Fibroblast of lung (primary cell): ENCODE results near the gene GLYATL3. TPM values are rescaled to one million over a fixed set of nuclear protein-coding genes. Genes with fewer than 3 reads are reported as not detected.

ENCODE experiments used
- DNase-seq, 2 donors: peaks; one replicate each; pipeline versions ENCODE4 v3.0.0 to v3.0.0-alpha.2; 2010; ENCODE audit warnings: low read depth in 2 of 2
- H2AFZ ChIP-seq: 2 replicates; pipeline ENCODE4 v1.5.1; 2012; ENCODE audit warnings: low read length, control low read depth, inconsistent platforms
- H3K27ac ChIP-seq: 2 replicates; pipeline ENCODE4 v1.5.1; 2011; ENCODE audit warnings: low read length, control low read depth; ENCODE audit not compliant: insufficient read depth
- H3K27me3 ChIP-seq: 2 replicates; pipeline ENCODE4 v1.5.1; 2011; ENCODE audit warnings: mild to moderate bottlenecking, low read length; ENCODE audit not compliant: control insufficient read depth, insufficient read depth
- H3K36me3 ChIP-seq: 2 replicates; pipeline ENCODE4 v1.5.1; 2011; ENCODE audit warnings: low read length; ENCODE audit not compliant: control insufficient read depth, insufficient read depth
- H3K4me1 ChIP-seq: 2 replicates; pipeline ENCODE4 v1.5.1; 2011; ENCODE audit warnings: low read length; ENCODE audit not compliant: control insufficient read depth, insufficient read depth; ENCODE audit errors: extremely low read depth
- H3K4me2 ChIP-seq: 2 replicates; pipeline ENCODE4 v1.5.1; 2011; ENCODE audit warnings: low read length, control low read depth; ENCODE audit not compliant: insufficient read depth; ENCODE audit errors: extremely low read depth
- H3K4me3 ChIP-seq, 4 experiments: fragments of 200-600 bp in 1 of 4; sonication (generic) in 1 of 4; replicated peaks in 1 of 4; 2 replicates each; pipeline ENCODE4 v1.5.1; 2011 to 2016; ENCODE audit warnings: low read length in 4 of 4, low read depth in 3 of 4, mild to moderate bottlenecking in 3 of 4, control low read depth in 2 of 4, inconsistent platforms in 1 of 4, mixed read lengths in 1 of 4; ENCODE audit not compliant: insufficient read depth in 1 of 4; ENCODE audit errors: control extremely low read depth in 1 of 4
- H3K79me2 ChIP-seq: 2 replicates; pipeline ENCODE4 v1.5.1; 2012; ENCODE audit warnings: mild to moderate bottlenecking, low read length, inconsistent platforms; ENCODE audit not compliant: control insufficient read depth, insufficient read depth
- H3K9ac ChIP-seq: 2 replicates; pipeline ENCODE4 v1.5.1; 2011; ENCODE audit warnings: mild to moderate bottlenecking, low read length, control low read depth; ENCODE audit not compliant: insufficient read depth
- H3K9me3 ChIP-seq: 2 replicates; pipeline ENCODE4 v1.5.1; 2012; ENCODE audit warnings: low read depth, low read length; ENCODE audit not compliant: control insufficient read depth, insufficient read depth
- H4K20me1 ChIP-seq: 2 replicates; pipeline ENCODE4 v1.5.1; 2011; ENCODE audit warnings: low read length; ENCODE audit not compliant: control insufficient read depth, insufficient read depth; ENCODE audit errors: extremely low read depth
- EZH2 ChIP-seq: IDR thresholded peaks from 2 replicates; pipeline ENCODE4 v1.5.1; 2012; ENCODE audit warnings: low read length, control low read depth, mild to moderate bottlenecking; ENCODE audit errors: missing control alignments
- polyA plus RNA-seq, 2 donors: library from polyadenylated mRNA; depleted of rRNA in 1 of 2; stranded (reverse) in 1 of 2; unstranded in 1 of 2; fragments of >200 nt; gene quantifications; 2 replicates each; pipeline ENCODE4 v1.2.1, GENCODE V29; 2011 to 2012; ENCODE audit warnings: missing spikeins in 1 of 2
- total RNA-seq: library from RNA; depleted of rRNA; stranded (reverse); fragments of >200 nt; gene quantifications from 2 replicates; pipeline ENCODE4 v1.2.1, GENCODE V29; 2014
- TF ChIP-seq, protein P1 (sequence below), 2 donors: IDR thresholded peaks in 1 of 2; conservative IDR thresholded peaks in 1 of 2; 1 replicate in 1 of 2; 2 replicates in 1 of 2; pipeline ENCODE4 v1.5.1; 2011 to 2012; ENCODE audit warnings: low read length in 2 of 2, control low read depth in 1 of 2, inconsistent platforms in 1 of 2, low read depth in 1 of 2, mild to moderate bottlenecking in 1 of 2

The GLYATL3 gene
- total and polyA plus RNA-seq, 2 donors (not counting 1 experiment from before 2014, with no cell fraction given) = not detected

- H2AFZ ChIP-seq = no peak overlapping the region
- H3K27me3 ChIP-seq = no peaks in the 10 kb centered on the region
- no peak for TF ChIP-seq EZH2
- TF ChIP-seq, protein P1, sequence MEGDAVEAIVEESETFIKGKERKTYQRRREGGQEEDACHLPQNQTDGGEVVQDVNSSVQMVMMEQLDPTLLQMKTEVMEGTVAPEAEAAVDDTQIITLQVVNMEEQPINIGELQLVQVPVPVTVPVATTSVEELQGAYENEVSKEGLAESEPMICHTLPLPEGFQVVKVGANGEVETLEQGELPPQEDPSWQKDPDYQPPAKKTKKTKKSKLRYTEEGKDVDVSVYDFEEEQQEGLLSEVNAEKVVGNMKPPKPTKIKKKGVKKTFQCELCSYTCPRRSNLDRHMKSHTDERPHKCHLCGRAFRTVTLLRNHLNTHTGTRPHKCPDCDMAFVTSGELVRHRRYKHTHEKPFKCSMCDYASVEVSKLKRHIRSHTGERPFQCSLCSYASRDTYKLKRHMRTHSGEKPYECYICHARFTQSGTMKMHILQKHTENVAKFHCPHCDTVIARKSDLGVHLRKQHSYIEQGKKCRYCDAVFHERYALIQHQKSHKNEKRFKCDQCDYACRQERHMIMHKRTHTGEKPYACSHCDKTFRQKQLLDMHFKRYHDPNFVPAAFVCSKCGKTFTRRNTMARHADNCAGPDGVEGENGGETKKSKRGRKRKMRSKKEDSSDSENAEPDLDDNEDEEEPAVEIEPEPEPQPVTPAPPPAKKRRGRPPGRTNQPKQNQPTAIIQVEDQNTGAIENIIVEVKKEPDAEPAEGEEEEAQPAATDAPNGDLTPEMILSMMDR (conservative IDR thresholded peaks at IDR 0.05 in 1 of 2, IDR thresholded peaks at IDR 0.05 in 1 of 2; ENCODE audit: low read depth in 1 of 2, low read length in 2 of 2) = no peak
- H4K20me1 ChIP-seq = no peaks in the 10 kb centered on the region
- no peaks in the 10 kb centered on the region for H3K4me1 ChIP-seq
- H3K9me3 ChIP-seq = no peaks in the 10 kb centered on the region
- no peak overlapping the region for H3K9ac ChIP-seq
- no peak for DNase-seq
- H3K36me3 ChIP-seq = no peaks in the 10 kb centered on the region
- H3K4me2 ChIP-seq = no peak overlapping the region
- H3K27ac ChIP-seq = no peak overlapping the region
- no peaks in the 10 kb centered on the region for H3K79me2 ChIP-seq
- H3K4me3 ChIP-seq = no peak overlapping the region
Measured at GRCh38 chr6:49530141-49530776, 30.5 kb downstream of the GLYATL3 start.

DNA sequence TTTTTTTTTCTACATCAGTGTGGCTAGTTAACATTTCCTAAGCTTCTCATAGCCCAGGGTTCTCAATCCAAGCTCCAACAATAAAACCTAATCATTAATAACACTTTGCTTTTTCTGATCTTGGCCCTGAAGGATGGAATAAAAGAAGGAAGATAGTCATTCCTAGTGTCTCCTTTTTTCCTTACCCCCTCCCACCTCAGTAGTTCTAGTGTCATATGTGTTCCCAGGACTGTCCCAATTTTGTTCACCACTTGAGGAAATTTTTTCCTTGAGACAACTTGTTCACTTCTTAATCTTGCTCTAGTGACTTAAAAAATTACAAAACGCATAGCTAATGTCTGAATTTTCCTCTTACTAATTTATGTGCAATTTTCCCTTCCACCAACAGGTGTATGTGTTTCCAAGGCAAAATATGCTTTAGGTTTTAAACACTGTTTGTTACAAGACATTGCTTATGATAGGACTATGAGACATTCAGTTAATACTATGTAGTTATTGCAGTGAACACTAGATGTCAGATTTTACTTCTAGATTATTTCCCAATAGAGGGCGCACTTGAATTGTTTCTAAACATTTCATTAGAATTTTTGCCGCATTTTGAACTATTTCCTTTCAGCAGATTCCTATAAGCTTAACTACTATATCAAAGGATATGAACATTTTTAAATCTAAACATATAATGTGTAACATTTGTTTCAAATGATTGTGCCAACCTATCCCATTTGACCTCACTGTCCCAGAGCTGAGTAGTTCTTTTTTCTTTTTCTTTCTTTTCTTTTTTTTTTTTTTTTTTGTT lies 32.2 kb downstream of the GLYATL3 start:
- no peak overlapping the region for H3K27ac ChIP-seq
- H3K9ac ChIP-seq = no peak overlapping the region
- TF ChIP-seq EZH2 = no peak
- TF ChIP-seq, protein P1 (conservative IDR thresholded peaks at IDR 0.05 in 1 of 2, IDR thresholded peaks at IDR 0.05 in 1 of 2; ENCODE audit: low read depth in 1 of 2, low read length in 2 of 2) = peak; percentile 38 to 73
- no peaks in the 10 kb centered on the region for H3K9me3 ChIP-seq
- H3K4me3 ChIP-seq = peak overlapping the region in 2 of 4 experiments; percentile 47 to 51
- no peaks in the 10 kb centered on the region for H3K36me3 ChIP-seq
- H4K20me1 ChIP-seq = no peaks in the 10 kb centered on the region
- H2AFZ ChIP-seq = peak overlapping the region; percentile 34
- H3K79me2 ChIP-seq = no peaks in the 10 kb centered on the region
- H3K27me3 ChIP-seq = no peaks in the 10 kb centered on the region
- H3K4me2 ChIP-seq = peak overlapping the region; percentile 18
- no peaks in the 10 kb centered on the region for H3K4me1 ChIP-seq
- DNase-seq = peak; percentile 67 to 77

DNA sequence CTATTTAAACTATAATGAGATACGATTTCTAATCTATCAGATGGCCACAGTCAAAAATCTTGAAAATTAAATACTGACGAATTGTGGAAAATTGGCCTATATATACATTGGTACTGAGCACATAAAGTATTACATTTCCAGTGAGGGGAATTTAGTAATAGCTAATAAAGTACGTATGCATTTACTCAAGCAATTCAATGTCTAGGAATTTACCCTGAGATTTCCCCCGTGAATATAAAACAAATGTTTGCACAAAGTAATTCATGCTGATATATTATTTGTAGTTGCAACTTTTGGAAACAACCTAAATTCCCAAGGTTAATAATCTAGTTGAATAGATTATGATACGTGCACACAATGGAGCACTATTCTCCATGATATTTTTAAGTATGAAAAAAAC lies 36.1 kb downstream of the GLYATL3 start:
- no peaks in the 10 kb centered on the region for H3K4me1 ChIP-seq
- no peak overlapping the region for H2AFZ ChIP-seq
- TF ChIP-seq, protein P1 (conservative IDR thresholded peaks at IDR 0.05 in 1 of 2, IDR thresholded peaks at IDR 0.05 in 1 of 2; ENCODE audit: low read depth in 1 of 2, low read length in 2 of 2) = no peak
- no peak for TF ChIP-seq EZH2
- no peaks in the 10 kb centered on the region for H3K27me3 ChIP-seq
- H3K9me3 ChIP-seq = no peaks in the 10 kb centered on the region
- no peaks in the 10 kb centered on the region for H3K36me3 ChIP-seq
- no peak overlapping the region for H3K9ac ChIP-seq
- H3K79me2 ChIP-seq = no peaks in the 10 kb centered on the region
- H3K4me2 ChIP-seq = no peak overlapping the region
- no peak overlapping the region for H3K4me3 ChIP-seq
- no peak overlapping the region for H3K27ac ChIP-seq
- DNase-seq = no peak
- no peaks in the 10 kb centered on the region for H4K20me1 ChIP-seq
